T-cell (primary cell): ENCODE results near the gene KRTAP10-8. TPM values are rescaled to one million over a fixed set of nuclear protein-coding genes. Genes with fewer than 3 reads are reported as not detected.
A peak's percentile ranks its signal among the peaks of the same experiment; 100 is the strongest.
"Not testable (repeated sequence)": the region's sequence is repeated elsewhere in the genome, so short reads cannot be mapped to it uniquely, and the experiment has no call there.

ENCODE experiments used
- ATAC-seq, 4 experiments: fragments of 200-7000 bp in 3 of 4; fragments of 150-1000 bp in 1 of 4; cut with Tn5 transposase; replicated peaks in 1 of 4; 1 replicate in 3 of 4; 2 replicates in 1 of 4; pipeline ENCODE4 v1.10.0; 2021; ENCODE audit warnings: moderate library complexity in 3 of 4, mild to moderate bottlenecking in 2 of 4, moderate number of reproducible peaks in 1 of 4
- CTCF ChIA-PET, 2 donors: fragments of 300-600 bp; sonication (Branson Sonifier 250); formaldehyde crosslinking; loops; one replicate each; lab custom pipeline; 2022; ENCODE audit warnings: antibody characterized with exemption in 2 of 2; lab: Charles Lee
- POLR2A ChIA-PET, 2 donors: fragments of 300-600 bp; sonication (Branson Sonifier 250); formaldehyde crosslinking; loops; one replicate each; lab custom pipeline; 2022; ENCODE audit warnings: antibody characterized with exemption in 2 of 2; lab: Charles Lee
- DNase-seq, 35 experiments: peaks; one replicate each; pipeline versions ENCODE4 v3.0.0 to v3.0.0-alpha.2; 2013 to 2023
- H3K27ac ChIP-seq: one replicate; pipeline ENCODE4 v1.5.1; 2013; ENCODE audit warnings: low read length
- H3K27me3 ChIP-seq, 2 experiments: replicated peaks in 1 of 2; 1 replicate in 1 of 2; 2 replicates in 1 of 2; pipeline versions ENCODE4 v1.6.1 to v1.7.0; 2013; ENCODE audit warnings: low read length in 1 of 2, mixed read lengths in 1 of 2; ENCODE audit not compliant: control insufficient read depth in 2 of 2, insufficient read depth in 2 of 2; ENCODE audit errors: extremely low read depth in 1 of 2
- H3K36me3 ChIP-seq, 2 donors: 1 replicate in 1 of 2; 2 replicates in 1 of 2; pipeline versions ENCODE4 v1.6.1 to v1.7.0; 2013; ENCODE audit warnings: low read length in 1 of 2; ENCODE audit not compliant: control insufficient read depth in 2 of 2, insufficient read depth in 1 of 2; ENCODE audit errors: extremely low read depth in 1 of 2
- H3K4me1 ChIP-seq, 2 experiments: 1 replicate in 1 of 2; 2 replicates in 1 of 2; pipeline versions ENCODE4 v1.6.1 to v1.7.0; 2013; ENCODE audit warnings: low read length in 2 of 2, mixed read lengths in 1 of 2; ENCODE audit not compliant: insufficient read depth in 2 of 2, control insufficient read depth in 1 of 2; ENCODE audit errors: extremely low read depth in 1 of 2
- H3K4me3 ChIP-seq, 2 donors: 1 replicate in 1 of 2; 2 replicates in 1 of 2; pipeline versions ENCODE4 v1.5.1 to v1.7.0; 2013; ENCODE audit warnings: mild to moderate bottlenecking in 2 of 2, low read length in 1 of 2, moderate library complexity in 1 of 2; ENCODE audit not compliant: control insufficient read depth in 1 of 2; ENCODE audit errors: extremely low read depth in 1 of 2
- H3K9me3 ChIP-seq: 2 replicates; pipeline ENCODE4 v1.7.0; 2013
- H3K27ac Mint-ChIP-seq, 2 donors: one replicate each; pipeline ENCODE4 v1.8.0; 2020 to 2021; ENCODE audit warnings: mild to moderate bottlenecking in 2 of 2, mixed read lengths in 2 of 2
- H3K27me3 Mint-ChIP-seq, 2 donors: one replicate each; pipeline ENCODE4 v1.8.0; 2021 to 2022; ENCODE audit warnings: mixed read lengths in 2 of 2
- H3K36me3 Mint-ChIP-seq: one replicate; pipeline ENCODE4 v1.8.0; 2021; ENCODE audit warnings: mixed read lengths
- H3K4me1 Mint-ChIP-seq, 3 donors: one replicate each; pipeline ENCODE4 v1.8.0; 2020 to 2022; ENCODE audit warnings: mixed read lengths in 3 of 3, mild to moderate bottlenecking in 1 of 3
- H3K4me3 Mint-ChIP-seq, 3 donors: one replicate each; pipeline ENCODE4 v1.8.0; 2020 to 2022; ENCODE audit warnings: mild to moderate bottlenecking in 3 of 3, mixed read lengths in 3 of 3, moderate library complexity in 3 of 3
- H3K9me3 Mint-ChIP-seq, 3 donors: one replicate each; pipeline ENCODE4 v1.8.0; 2020 to 2022; ENCODE audit warnings: mixed read lengths in 3 of 3
- WGBS: methylation state at CpG from one replicate; pipeline ENCODE4 v1.1.5; 2013; ENCODE audit warnings: missing lambda C conversion rate; ENCODE audit not compliant: insufficient coverage; 5-methylcytosine and 5-hydroxymethylcytosine counted together
- total RNA-seq, 35 experiments: library from RNA in 6 of 35; stranded (reverse) in 6 of 35; fragments of 120-200 nt in 1 of 35; gene quantifications; one replicate each; pipeline versions ENCODE4 v1.2.1 to v1.2.4 and lab custom pipeline; 2013 to 2026

KRTAP10-8 gene
- total RNA-seq, 5 donors from 2014 or later (not counting 1 experiment from before 2014, with no cell fraction given) = not detected

DNA sequence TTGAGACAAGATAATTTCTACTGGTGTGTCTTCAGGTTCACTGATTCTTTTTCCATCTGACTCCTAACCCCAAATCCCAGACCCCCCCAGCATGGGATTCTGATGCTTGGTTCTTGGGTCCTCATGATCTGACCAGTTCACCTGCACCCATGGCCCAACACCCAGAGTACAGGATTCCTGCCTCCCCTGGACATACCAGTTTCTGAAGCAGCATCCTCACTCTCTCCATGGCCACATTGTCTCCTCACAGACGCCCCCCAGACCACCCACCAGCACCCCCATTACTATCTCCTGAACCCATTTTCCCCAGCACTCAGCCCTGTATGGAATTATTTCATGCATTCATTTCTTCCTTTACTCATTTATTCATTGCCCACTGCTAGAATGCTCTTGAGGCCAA lies 45.0 kb downstream of the KRTAP10-8 start:
- POLR2A ChIA-PET = no interaction called here
- Histone ChIP-seq H3K27ac (peak overlapping the region; percentile 93), H3K36me3 (no peaks in the 10 kb centered on the region), H3K4me3 (no peak overlapping the region), H3K9me3 (no peaks in the 10 kb centered on the region), H3K27me3 (no peaks in the 10 kb centered on the region), H3K4me1 (peaks cover 0 to 62% of the 10 kb centered on the region in 2 experiments)
- peak overlapping the region; percentile 89 to 98 for H3K27ac Mint-ChIP-seq
- H3K4me1 Mint-ChIP-seq = peaks cover 60 to 75% (median 68%) of the 10 kb centered on the region in 3 donors
- H3K36me3 Mint-ChIP-seq = peaks cover 14% of the 10 kb centered on the region
- ATAC-seq (no peak), DNase-seq (no peak)
- H3K4me3 Mint-ChIP-seq = peak overlapping the region; percentile 58 to 72 (median 60)
- CTCF ChIA-PET = interaction anchor here in 1 of 2 donors (0.6 to 1.3 kb wide), 5 partner anchors 14 to 144 kb away, joined by 3 to 10 read pairs (median 4); partner anchors contain the start of gene UBE2G2
- 69% methylated on average over 1 of the region's 1 CpG for WGBS
- peaks cover 10 to 21% (median 14%) of the 10 kb centered on the region in 3 donors for H3K9me3 Mint-ChIP-seq
- H3K27me3 Mint-ChIP-seq = no peaks in the 10 kb centered on the region

DNA sequence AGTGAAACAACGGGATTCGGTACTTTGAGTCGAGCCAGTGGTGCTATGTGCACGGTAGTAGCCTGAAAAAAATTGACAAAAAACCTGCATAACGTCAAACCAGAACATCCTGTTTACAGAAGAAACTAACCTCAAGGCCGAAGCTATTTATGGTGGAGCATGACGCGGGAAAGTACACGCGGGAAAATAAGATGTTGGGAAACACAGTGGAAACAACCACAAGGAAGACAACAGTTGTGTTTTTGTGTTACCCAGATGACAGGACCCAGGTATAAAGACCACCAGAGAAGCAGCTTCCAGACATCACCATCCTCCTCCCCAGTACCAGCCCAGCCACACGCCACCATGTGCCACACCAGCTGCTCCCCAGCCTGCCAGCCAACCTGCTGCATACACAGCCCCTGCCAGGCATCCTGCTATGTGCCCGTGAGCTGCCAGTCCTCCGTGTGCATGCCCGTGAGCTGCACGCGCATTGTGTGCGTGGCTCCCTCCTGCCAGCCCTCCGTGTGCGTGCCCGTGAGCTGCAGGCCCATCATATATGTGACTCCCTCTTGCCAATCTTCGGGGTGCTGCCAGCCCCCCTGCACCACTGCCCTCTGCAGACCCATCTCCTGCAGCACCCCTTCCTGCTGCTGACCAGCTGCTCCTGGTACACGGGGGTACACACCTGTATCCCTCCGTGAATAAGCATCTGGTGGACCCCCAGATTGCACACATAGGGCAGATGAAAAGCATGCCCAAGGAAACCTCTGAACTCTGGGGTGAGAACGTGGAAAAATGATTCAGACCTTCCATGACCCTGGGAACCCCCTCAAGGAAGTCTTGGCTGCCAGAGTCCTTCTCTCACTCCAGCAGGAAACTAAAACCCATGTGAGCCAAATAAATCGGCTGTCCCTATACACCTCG lies 46.0 kb downstream of the KRTAP10-8 start, which contains the start of gene KRTAP12-3:
Gene KRTAP12-3 (plus strand): TSS at position 298 of the 906 bp plus-strand sequence. CDS start 48 bp downstream, at position 346.
- 43% methylated on average over 17 of the region's 26 CpGs for WGBS

DNA sequence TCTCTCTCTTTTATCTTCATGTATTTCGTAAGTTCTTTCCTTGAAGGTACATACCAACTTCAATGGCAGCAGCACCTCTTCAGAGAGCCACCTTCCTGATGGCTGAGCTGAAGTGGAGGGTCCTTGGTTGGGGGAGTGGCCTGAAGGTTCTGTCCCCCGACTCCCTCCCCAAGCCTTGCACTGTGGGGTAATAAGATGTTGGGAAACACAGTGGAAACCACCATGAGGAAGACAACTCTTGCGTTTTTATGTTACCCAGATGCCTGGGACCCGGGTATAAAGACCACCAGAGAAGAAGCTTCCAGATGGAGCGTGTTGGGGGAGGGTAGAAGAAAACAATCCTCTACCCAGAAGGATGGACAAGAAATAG lies 46.6 kb downstream of the KRTAP10-8 start:
- POLR2A ChIA-PET = interaction anchor here (0.6 to 1.1 kb wide), 2 partner anchors 40 to 315 kb away, joined by 4 to 9 read pairs; no protein-coding TSS in a partner anchor
- H3K27ac ChIP-seq = peak overlapping the region; percentile 93

More for the DNA sequence above, 46.0 kb downstream of the KRTAP10-8 start, which contains the start of gene KRTAP12-3:
- Histone ChIP-seq H3K27me3 (no peaks in the 10 kb centered on the region), H3K9me3 (no peaks in the 10 kb centered on the region), H3K4me1 (peaks cover 0 to 62% of the 10 kb centered on the region in 2 experiments), H3K27ac (peak within 1 kb of the TSS; percentile 93), H3K36me3 (no peaks in the 10 kb centered on the region), H3K4me3 (no peak within 1 kb of the TSS)
- H3K9me3 Mint-ChIP-seq = peaks cover 12 to 28% (median 18%) of the 10 kb centered on the region in 3 donors
- peaks cover 60 to 73% (median 68%) of the 10 kb centered on the region in 3 donors for H3K4me1 Mint-ChIP-seq
- peak; percentile 33 to 89 (median 71) for DNase-seq
- H3K27me3 Mint-ChIP-seq = no peaks in the 10 kb centered on the region
- peak within 1 kb of the TSS; percentile 58 to 72 (median 60) for H3K4me3 Mint-ChIP-seq
- peak within 1 kb of the TSS; percentile 89 to 98 for H3K27ac Mint-ChIP-seq
- ChIA-PET CTCF (interaction anchor here in 1 of 2 donors (0.6 to 1.3 kb wide), 7 partner anchors 15 to 143 kb away, joined by 3 to 10 read pairs (median 4); partner anchors contain the start of gene UBE2G2), POLR2A (interaction anchor here in 1 of 2 donors (0.7 to 1.1 kb wide), 2 partner anchors 33 to 39 kb away, joined by 3 to 4 read pairs; no protein-coding TSS in a partner anchor)
- peaks cover 18% of the 10 kb centered on the region for H3K36me3 Mint-ChIP-seq
- ATAC-seq = peak; percentile 66 to 76 (median 73)

DNA sequence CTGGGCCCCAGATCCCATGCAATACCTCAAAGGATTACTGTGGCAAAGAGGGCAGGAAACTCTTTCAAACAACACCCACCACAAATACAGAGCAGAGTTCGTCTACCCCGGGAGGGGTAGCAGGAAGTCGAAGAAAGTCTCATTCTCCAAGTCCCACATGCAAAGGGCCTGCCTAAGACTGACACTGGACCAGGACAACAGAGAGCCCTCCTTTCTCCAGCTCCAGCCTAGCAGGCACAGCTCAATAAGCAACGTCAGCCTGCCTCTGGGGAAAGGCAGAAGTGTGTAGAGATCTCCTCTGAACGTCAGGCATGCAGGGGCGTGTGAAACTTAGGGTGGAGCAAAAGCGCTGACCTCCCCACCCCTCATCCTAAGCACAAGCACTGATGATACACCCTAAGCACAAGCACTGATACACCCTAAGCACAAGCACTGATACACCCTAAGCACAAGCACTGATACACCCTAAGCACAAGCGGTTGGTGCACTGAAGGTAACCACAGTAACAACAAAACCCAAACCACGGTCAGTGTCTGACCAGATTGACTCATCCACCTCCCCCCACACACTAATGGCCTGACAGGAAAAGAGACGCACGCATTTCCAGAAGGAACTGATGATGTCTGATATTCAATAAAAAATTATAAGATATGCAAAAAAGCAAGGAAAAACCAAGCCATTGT lies 47.2 kb downstream of the KRTAP10-8 start:
- Mint-ChIP-seq H3K27me3 (no peaks in the 10 kb centered on the region), H3K4me1 (peaks cover 54 to 63% (median 59%) of the 10 kb centered on the region in 3 donors), H3K27ac (peak overlapping the region; percentile 89 to 98), H3K4me3 (peak overlapping the region; percentile 4 to 72 (median 5)), H3K36me3 (peaks cover 18% of the 10 kb centered on the region), H3K9me3 (peaks cover 14 to 38% (median 18%) of the 10 kb centered on the region in 3 donors)
- no peaks in the 10 kb centered on the region for H3K27me3 ChIP-seq
- no peaks in the 10 kb centered on the region for H3K36me3 ChIP-seq
- peak overlapping the region; percentile 93 for H3K27ac ChIP-seq
- 20% methylated on average over 1 of the region's 11 CpGs for WGBS
- H3K4me3 ChIP-seq = no peak overlapping the region
- peaks cover 0 to 54% of the 10 kb centered on the region in 2 experiments for H3K4me1 ChIP-seq
- DNase-seq (peak in 24 of 35 experiments; percentile 13 to 61 (median 27)), ATAC-seq (peak in 3 of 4 experiments; percentile 40 to 50 (median 42))
- CTCF ChIA-PET = no interaction called here
- POLR2A ChIA-PET = interaction anchor here in 1 of 2 donors (0.6 kb wide), 1 partner anchor 315 kb away, joined by 9 read pairs; no protein-coding TSS in a partner anchor
- H3K9me3 ChIP-seq = no peaks in the 10 kb centered on the region

More for the DNA sequence above, 46.6 kb downstream of the KRTAP10-8 start:
- Histone ChIP-seq H3K4me3 (no peak overlapping the region), H3K4me1 (peaks cover 0 to 59% of the 10 kb centered on the region in 2 experiments), H3K9me3 (no peaks in the 10 kb centered on the region), H3K36me3 (no peaks in the 10 kb centered on the region), H3K27me3 (no peaks in the 10 kb centered on the region)
- Mint-ChIP-seq H3K4me3 (peak overlapping the region; percentile 58 to 72 (median 60)), H3K36me3 (peaks cover 18% of the 10 kb centered on the region), H3K27me3 (no peaks in the 10 kb centered on the region), H3K27ac (peak overlapping the region; percentile 89 to 98), H3K4me1 (peaks cover 59 to 68% (median 64%) of the 10 kb centered on the region in 3 donors), H3K9me3 (peaks cover 12 to 33% (median 18%) of the 10 kb centered on the region in 3 donors)
- WGBS = no CpG with 5 or more reads among the region's 5 CpGs
- CTCF ChIA-PET = interaction anchor here in 1 of 2 donors (0.6 kb wide), 1 partner anchor 136 kb away, joined by 4 read pairs; no protein-coding TSS in a partner anchor
- no peak for ATAC-seq
- DNase-seq = no peak

DNA sequence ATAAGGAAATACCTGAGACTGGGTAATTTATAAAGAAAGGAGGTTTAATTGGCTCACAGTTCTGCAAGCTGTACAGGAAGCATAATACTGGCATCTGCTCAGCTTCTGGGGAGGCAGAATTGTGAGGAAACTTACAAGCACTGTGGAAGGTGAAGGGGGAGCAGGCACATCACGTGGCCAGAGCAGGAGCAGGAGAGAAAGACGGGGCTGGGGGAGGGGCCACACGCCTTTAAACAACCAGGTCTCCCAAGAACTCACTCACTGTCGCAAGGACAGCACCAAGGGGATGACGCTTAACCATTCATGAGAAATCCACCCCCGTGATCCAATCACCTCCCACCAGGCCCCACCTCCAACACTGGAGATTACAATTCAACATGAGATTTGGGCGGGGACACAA lies 49.7 kb downstream of the KRTAP10-8 start:
- H3K9me3 ChIP-seq, H3K4me3 ChIP-seq, H3K27ac ChIP-seq, H3K4me3 Mint-ChIP-seq, CTCF ChIA-PET, H3K27me3 ChIP-seq, H3K27me3 Mint-ChIP-seq, POLR2A ChIA-PET, DNase-seq, H3K36me3 ChIP-seq, ATAC-seq: not testable (repeated sequence)
- Mint-ChIP-seq H3K9me3 (peaks cover 9 to 32% (median 13%) of the 10 kb centered on the region in 3 donors), H3K4me1 (peaks cover 37 to 40% (median 38%) of the 10 kb centered on the region in 3 donors), H3K36me3 (peaks cover 13% of the 10 kb centered on the region), H3K27ac (peak overlapping the region in 1 of 2 donors; percentile 67)
- no CpG with 5 or more reads among the region's 7 CpGs for WGBS
- H3K4me1 ChIP-seq = peaks cover 0 to 31% of the 10 kb centered on the region in 2 experiments
